ES-I3 (cell line): Measurements from ENCODE around the gene A4GNT.

Experiments
- H3K36me3 ChIP-seq: 2 replicates; pipeline ENCODE4 v1.6.1; 2013; ENCODE audit warnings: mild to moderate bottlenecking, low read length, control low read depth, moderate library complexity; ENCODE audit not compliant: insufficient read depth
- H3K4me1 ChIP-seq: 2 replicates; pipeline ENCODE4 v1.6.1; 2013; ENCODE audit warnings: mild to moderate bottlenecking, control low read depth, low read length; ENCODE audit not compliant: insufficient read depth
- H3K9ac ChIP-seq: 2 replicates; pipeline ENCODE4 v1.6.1; 2013; ENCODE audit warnings: low read depth, mild to moderate bottlenecking, low read length, moderate library complexity
- H3K9me3 ChIP-seq: 2 replicates; pipeline ENCODE4 v1.6.1; 2013; ENCODE audit warnings: mild to moderate bottlenecking, low read length, moderate library complexity; ENCODE audit not compliant: control insufficient read depth, insufficient read depth

Gene A4GNT

DNA sequence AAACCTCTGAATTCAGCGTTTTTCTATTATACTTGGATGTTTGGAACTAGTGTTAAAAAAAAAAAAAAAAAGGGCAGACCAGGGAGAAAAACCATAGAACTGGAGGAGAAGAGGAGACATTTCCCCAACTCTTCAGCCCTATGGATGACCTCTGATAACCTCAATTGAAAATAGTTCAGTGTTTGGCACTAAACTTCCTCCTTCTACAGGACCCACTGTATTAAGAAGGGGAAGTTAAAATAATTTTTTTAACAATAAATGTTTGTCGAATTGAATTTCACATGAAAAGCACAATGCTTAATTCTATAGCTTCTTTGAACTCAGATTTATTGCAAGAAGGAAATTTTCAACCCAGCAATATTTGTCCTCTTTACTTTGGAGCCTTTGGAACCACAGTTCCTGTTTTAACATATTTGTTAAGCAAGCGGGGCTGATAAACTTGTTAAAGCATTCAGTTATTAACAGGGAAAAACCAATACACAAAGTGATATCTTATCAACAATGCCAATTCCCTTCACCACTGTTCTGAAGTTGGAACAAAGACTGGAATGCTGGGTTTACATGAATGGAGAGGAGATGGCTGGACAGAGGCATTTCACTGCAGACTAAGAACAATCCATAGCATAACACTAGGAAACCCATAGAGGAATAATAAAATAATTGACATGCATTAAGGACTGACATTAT is 3.1 kb upstream of the A4GNT start:
- Histone ChIP-seq H3K9ac (no peak overlapping the region), H3K9me3 (no peaks in the 10 kb centered on the region), H3K36me3 (no peaks in the 10 kb centered on the region), H3K4me1 (no peaks in the 10 kb centered on the region)

DNA sequence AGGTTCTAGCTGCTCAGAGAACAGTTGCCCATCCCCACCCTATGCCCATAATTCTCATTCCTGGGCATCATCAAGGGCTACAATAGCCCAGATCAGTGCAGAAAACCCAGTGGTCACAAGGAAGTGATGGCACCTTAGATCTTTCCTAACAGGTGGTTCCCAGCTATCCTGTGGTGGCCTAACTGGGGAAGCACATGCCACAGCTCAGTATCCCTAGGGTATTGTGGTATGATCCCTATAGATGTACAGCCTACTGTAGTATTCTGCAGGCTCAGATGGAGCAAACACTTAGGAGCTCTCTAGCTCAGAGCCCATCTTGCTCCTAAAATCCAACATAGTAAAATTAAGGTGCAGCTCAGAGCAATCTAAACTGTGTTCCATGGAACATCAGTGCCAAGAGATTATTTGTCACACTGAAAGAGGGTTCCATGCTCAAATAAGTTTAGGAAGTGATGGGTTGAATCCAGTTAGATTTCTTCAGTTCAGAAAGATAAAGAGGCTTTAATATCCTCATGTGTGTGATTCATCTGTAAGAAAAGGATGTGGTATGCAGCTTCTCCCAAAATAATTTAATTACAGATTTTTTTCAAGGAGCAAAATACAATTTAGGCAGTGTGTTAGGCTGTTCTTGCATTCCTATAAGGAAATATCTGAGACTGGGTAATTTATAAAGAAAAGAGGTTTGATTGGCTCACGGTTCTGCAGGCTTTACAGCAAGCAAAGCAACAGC is 4.4 kb downstream of the A4GNT start:
- no peaks in the 10 kb centered on the region for H3K36me3 ChIP-seq
- 0 out of 2 replicates have a peak, but pooled peaks cover 8% of the 10 kb centered on the region for H3K9me3 ChIP-seq
- H3K9ac ChIP-seq, result no peak overlapping the region
- H3K4me1 ChIP-seq, result no peaks in the 10 kb centered on the region

- H3K36me3 ChIP-seq, result no peaks in the 10 kb centered on the region
- 0 out of 2 replicates have a peak, but pooled peaks cover 8% of the 10 kb centered on the region for H3K9me3 ChIP-seq
- no peaks in the 10 kb centered on the region for H3K4me1 ChIP-seq
- no peak overlapping the region for H3K9ac ChIP-seq
These were observed 6.5 kb downstream of the A4GNT start for GRCh38 chr3:138125548-138126221.

GRCh38 chr3:138124706-138125355 is 7.4 kb downstream of the A4GNT start:
- Histone ChIP-seq H3K9me3 (0 out of 2 replicates have a peak, but pooled peaks cover 8% of the 10 kb centered on the region), H3K9ac (no peak overlapping the region), H3K36me3 (no peaks in the 10 kb centered on the region), H3K4me1 (no peaks in the 10 kb centered on the region)

GRCh38 chr3:138124188-138124587 is 8.0 kb downstream of the A4GNT start:
- H3K36me3 ChIP-seq, result no peaks in the 10 kb centered on the region
- no peak overlapping the region for H3K9ac ChIP-seq
- 0 out of 2 replicates have a peak, but pooled peaks cover 8% of the 10 kb centered on the region for H3K9me3 ChIP-seq
- no peaks in the 10 kb centered on the region for H3K4me1 ChIP-seq

- Histone ChIP-seq H3K36me3 (no peaks in the 10 kb centered on the region), H3K9me3 (0 out of 2 replicates have a peak, but pooled peaks cover 8% of the 10 kb centered on the region), H3K9ac (no peak overlapping the region), H3K4me1 (no peaks in the 10 kb centered on the region)
These were observed 12.8 kb downstream of the A4GNT start for GRCh38 chr3:138119423-138119766.

DNA sequence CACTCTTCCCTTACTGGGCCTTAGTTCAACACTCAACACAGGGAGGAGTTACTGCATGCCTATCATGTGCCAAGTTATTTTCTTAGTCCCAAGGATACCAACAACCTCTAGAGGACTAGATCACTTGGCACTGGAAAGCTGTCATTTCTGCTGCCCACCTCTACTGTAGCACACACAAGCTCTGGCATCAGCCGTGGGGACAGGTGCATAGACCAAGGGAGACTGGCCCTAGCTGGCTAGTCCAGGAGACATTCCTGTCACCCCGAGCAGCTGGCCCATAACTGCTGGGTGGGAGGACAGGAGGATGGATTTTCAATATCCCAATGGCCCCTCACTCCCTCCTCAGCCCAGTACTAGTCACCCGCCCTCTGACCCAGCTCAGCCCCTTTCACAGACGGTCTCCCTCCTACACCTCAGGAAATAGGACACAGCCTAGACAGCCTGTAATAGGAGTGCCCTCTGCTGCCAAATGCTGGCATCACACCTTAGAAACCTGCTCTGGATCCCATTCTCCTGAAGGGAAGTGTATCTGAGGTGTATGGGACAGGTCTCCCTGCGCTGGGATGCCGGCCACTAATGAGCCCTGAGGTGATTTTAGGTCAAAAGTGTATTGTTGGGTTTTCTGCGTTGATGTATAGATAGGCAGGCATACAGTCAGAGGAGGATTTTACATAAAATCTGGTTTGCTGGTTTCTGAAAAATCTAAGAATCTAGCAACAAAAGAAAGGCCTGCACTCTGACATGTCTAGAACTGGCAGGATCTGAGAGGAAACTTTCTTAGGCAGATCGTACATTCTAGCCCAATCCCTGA is 13.4 kb downstream of the A4GNT start:
- Histone ChIP-seq H3K4me1 (peaks cover 5% of the 10 kb centered on the region; the same call in 1 of the 2 replicates), H3K9me3 (0 out of 2 replicates have a peak, but pooled peaks cover 5% of the 10 kb centered on the region), H3K9ac (no peak overlapping the region), H3K36me3 (no peaks in the 10 kb centered on the region)

DNA sequence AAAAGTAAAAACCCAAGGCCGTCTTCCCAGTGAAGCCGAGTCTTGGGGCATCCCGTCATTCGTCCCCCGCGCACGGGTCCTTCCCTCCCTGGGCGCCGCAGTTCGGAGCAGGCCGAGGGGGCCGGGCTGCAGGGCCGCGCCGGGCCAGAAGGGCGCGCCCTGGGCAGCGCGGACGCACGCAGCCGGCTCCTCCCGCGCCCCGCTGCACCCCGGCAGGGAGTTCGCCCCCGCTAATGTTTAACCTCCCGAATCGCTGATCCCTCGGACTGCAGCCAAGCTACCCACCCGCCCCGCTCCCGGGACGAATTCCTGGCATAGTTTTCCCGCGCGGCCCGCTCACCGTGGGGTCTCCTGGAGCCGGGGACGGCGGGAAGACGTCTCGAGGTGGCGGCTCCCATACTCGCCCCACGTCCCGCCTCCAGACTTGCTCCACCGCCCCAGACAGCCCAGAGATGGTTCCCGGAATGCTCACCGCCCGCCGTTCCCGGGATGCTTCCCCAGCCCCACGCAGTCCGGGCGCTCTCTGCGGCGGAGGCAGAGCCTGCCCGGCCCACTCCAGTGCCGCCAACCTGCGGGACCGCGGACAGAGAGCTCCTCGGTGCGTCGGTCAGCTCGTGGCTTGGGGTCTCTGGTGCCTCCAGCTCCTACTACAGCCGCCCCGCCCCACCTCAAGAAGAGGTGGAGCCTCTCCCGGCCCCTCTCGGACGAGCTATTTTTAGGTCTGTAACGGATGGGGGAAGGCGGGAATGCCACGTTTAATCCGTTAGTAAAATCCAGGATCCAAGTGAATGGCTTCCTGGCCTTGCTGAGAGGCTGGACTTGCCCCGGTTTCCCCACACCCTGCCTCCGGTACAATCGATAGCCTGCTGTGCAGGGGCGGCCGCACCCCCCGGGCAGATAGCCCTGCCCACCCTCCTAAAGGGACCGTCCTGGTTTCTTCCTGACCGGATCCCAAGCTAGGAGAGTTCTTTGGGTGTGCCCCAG is 16.9 kb downstream of the A4GNT start, which contains the start of gene DZIP1L:
Gene DZIP1L, minus strand, starts transcription at position 621 of the 984 bp plus-strand sequence. CDS start 11,637 bp downstream, outside the sequence.
- Histone ChIP-seq H3K36me3 (no peaks in the 10 kb centered on the region), H3K4me1 (peaks cover 11% of the 10 kb centered on the region), H3K9me3 (no peaks in the 10 kb centered on the region), H3K9ac (peak within 1 kb of the TSS; percentile 96)

DNA sequence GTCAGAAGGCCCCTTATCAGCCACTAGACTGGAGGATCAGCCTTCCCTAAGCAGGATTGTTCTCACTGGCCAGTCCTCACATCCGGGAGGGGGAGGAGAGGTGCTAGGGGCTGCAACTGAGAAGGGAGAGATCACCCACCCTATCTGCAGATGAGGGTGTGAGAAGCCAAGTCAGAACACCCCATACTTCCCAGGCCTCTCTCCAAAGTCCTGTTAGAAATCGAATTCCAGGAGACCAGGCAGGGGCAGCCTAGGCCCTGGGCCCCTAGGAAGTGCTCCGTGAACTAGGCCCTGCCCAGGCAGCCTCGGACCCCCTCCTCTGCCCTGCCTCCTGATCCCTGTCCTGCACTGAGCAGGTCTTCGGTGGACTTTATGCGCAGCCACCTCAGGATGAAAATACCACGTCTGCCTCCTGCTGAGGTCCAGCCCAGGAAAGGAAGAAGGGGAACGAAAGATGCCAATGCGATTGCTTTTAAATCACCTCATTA is 17.7 kb downstream of the A4GNT start:
- no peaks in the 10 kb centered on the region for H3K36me3 ChIP-seq
- no peaks in the 10 kb centered on the region for H3K9me3 ChIP-seq
- peaks cover 11% of the 10 kb centered on the region for H3K4me1 ChIP-seq
- H3K9ac ChIP-seq, result peak overlapping the region; percentile 96

- Histone ChIP-seq H3K36me3 (no peaks in the 10 kb centered on the region), H3K9ac (no peak overlapping the region), H3K9me3 (no peaks in the 10 kb centered on the region), H3K4me1 (peaks cover 11% of the 10 kb centered on the region)
These were observed 18.9 kb downstream of the A4GNT start for GRCh38 chr3:138113326-138113725.

DNA sequence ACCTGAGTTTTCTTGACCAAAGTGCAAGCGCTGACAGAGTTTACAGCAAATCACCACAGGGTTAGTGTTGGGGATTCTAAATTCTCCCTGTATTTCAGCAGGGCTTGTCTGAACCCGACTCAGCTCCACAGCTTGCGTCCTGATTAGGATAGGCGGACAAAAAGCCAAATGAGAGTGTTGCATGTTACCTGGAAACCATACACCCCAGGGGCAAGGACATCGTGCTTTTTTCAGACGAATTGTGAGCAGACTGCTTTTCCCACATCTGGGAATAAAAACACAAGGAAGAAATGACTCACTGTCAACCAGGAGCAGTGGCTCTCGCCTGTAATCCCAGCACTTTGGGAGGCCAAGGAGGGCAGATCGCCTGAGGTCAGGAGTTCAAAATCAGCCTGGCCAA is 19.8 kb downstream of the A4GNT start:
- Histone ChIP-seq H3K4me1 (peaks cover 11% of the 10 kb centered on the region), H3K9ac (no peak overlapping the region), H3K9me3 (no peaks in the 10 kb centered on the region), H3K36me3 (no peaks in the 10 kb centered on the region)

DNA sequence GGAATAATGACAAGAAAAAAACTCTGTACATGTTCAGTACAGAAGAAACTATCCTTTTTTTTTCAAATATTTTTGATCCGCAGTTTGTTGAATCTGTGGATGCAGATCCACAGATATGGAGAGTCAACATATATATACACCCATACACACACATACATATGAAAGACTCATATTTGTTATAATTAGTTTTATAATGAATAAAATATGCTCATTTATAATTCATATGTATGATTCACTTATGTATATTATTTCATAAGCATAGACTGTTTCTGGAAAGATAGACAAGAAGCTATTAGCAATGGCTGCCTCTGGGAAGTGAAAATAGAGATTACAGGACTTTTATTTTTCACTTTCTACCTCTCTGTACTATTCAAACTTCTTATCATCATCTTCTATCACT is 26.6 kb downstream of the A4GNT start:
- Histone ChIP-seq H3K9ac (no peak overlapping the region), H3K9me3 (no peaks in the 10 kb centered on the region), H3K36me3 (no peaks in the 10 kb centered on the region), H3K4me1 (no peaks in the 10 kb centered on the region)

GRCh38 chr3:138103466-138103865 is 28.7 kb downstream of the A4GNT start:
- no peaks in the 10 kb centered on the region for H3K36me3 ChIP-seq
- H3K9ac ChIP-seq, result no peak overlapping the region
- H3K4me1 ChIP-seq, result no peaks in the 10 kb centered on the region
- H3K9me3 ChIP-seq, result no peaks in the 10 kb centered on the region
